ENCODE results near the gene CABLES1.

CABLES1 gene

GRCh38 chr18:23122334-23123229 lies 12.7 kb upstream of the CABLES1 start:
- Histone ChIP-seq H3K27ac (ENCODE audit: poor library complexity, severe bottlenecking) (no peak overlapping the region), H3K9me3 (ENCODE audit: severe bottlenecking) (no peaks in the 10 kb centered on the region), H3K27me3 (ENCODE audit: insufficient read depth, poor library complexity, severe bottlenecking) (no peaks in the 10 kb centered on the region), H3K36me3 (ENCODE audit: low read depth) (no peaks in the 10 kb centered on the region), H3K4me1 (ENCODE audit: insufficient read depth, poor library complexity, severe bottlenecking) (no peaks in the 10 kb centered on the region), H3K4me3 (ENCODE audit: severe bottlenecking) (no peak overlapping the region)
- no peak for DNase-seq (ENCODE audit: low spot score)
- ATAC-seq (ENCODE audit: low read depth): no peak
- TF ChIP-seq CTCF (IDR thresholded peaks at IDR 0.05; ENCODE audit: poor library complexity, severe bottlenecking): no peak

GRCh38 chr18:23126376-23127056 lies 8.8 kb upstream of the CABLES1 start:
- ATAC-seq (ENCODE audit: low read depth): no peak
- H3K4me1 ChIP-seq (ENCODE audit: insufficient read depth, poor library complexity, severe bottlenecking): no peaks in the 10 kb centered on the region

GRCh38 chr18:23127090-23127489 lies 8.2 kb upstream of the CABLES1 start:
- no peak for ATAC-seq (ENCODE audit: low read depth)
- no peaks in the 10 kb centered on the region for H3K4me1 ChIP-seq (ENCODE audit: insufficient read depth, poor library complexity, severe bottlenecking)
- H3K27me3 ChIP-seq (ENCODE audit: insufficient read depth, poor library complexity, severe bottlenecking): no peaks in the 10 kb centered on the region
- H3K36me3 ChIP-seq (ENCODE audit: low read depth): no peaks in the 10 kb centered on the region
- H3K27ac ChIP-seq (ENCODE audit: poor library complexity, severe bottlenecking): no peak overlapping the region
- no peak overlapping the region for H3K4me3 ChIP-seq (ENCODE audit: severe bottlenecking)
- no peaks in the 10 kb centered on the region for H3K9me3 ChIP-seq (ENCODE audit: severe bottlenecking)
- TF ChIP-seq CTCF (IDR thresholded peaks at IDR 0.05; ENCODE audit: poor library complexity, severe bottlenecking): no peak
- DNase-seq (ENCODE audit: low spot score): no peak

More at GRCh38 chr18:23126376-23127056, 8.8 kb upstream of the CABLES1 start:
- Histone ChIP-seq H3K36me3 (ENCODE audit: low read depth) (no peaks in the 10 kb centered on the region), H3K9me3 (ENCODE audit: severe bottlenecking) (no peaks in the 10 kb centered on the region), H3K27me3 (ENCODE audit: insufficient read depth, poor library complexity, severe bottlenecking) (no peaks in the 10 kb centered on the region), H3K27ac (ENCODE audit: poor library complexity, severe bottlenecking) (no peak overlapping the region), H3K4me3 (ENCODE audit: severe bottlenecking) (no peak overlapping the region)
- TF ChIP-seq CTCF (IDR thresholded peaks at IDR 0.05; ENCODE audit: poor library complexity, severe bottlenecking): no peak
- no peak for DNase-seq (ENCODE audit: low spot score)

GRCh38 chr18:23129355-23130002 lies 5.8 kb upstream of the CABLES1 start:
- DNase-seq (ENCODE audit: low spot score) (no peak), ATAC-seq (ENCODE audit: low read depth) (no peak)
- no peak for TF ChIP-seq CTCF (IDR thresholded peaks at IDR 0.05; ENCODE audit: poor library complexity, severe bottlenecking)

More at GRCh38 chr18:23129355-23130002, 5.8 kb upstream of the CABLES1 start:
- Histone ChIP-seq H3K4me1 (ENCODE audit: insufficient read depth, poor library complexity, severe bottlenecking) (peaks cover 12% of the 10 kb centered on the region), H3K9me3 (ENCODE audit: severe bottlenecking) (no peaks in the 10 kb centered on the region), H3K4me3 (ENCODE audit: severe bottlenecking) (no peak overlapping the region), H3K27me3 (ENCODE audit: insufficient read depth, poor library complexity, severe bottlenecking) (no peaks in the 10 kb centered on the region), H3K27ac (ENCODE audit: poor library complexity, severe bottlenecking) (no peak overlapping the region), H3K36me3 (ENCODE audit: low read depth) (no peaks in the 10 kb centered on the region)

Measured in RWPE2 (cell line).